Right renal cortex interstitium (tissue), 3 donors: Measurements from ENCODE around the gene WDCP. TPM values are rescaled to one million over a fixed set of nuclear protein-coding genes. Genes with fewer than 3 reads are reported as not detected.
"Not testable (repeated sequence)": the region's sequence is repeated elsewhere in the genome, so short reads cannot be mapped to it uniquely, and the experiment has no call there.

Experiments
- DNase-seq, 3 donors: peaks; one replicate each; pipeline ENCODE4 v3.0.0-alpha.2; 2013; ENCODE audit warnings: low read depth in 3 of 3, low spot score in 2 of 3
- polyA plus RNA-seq, 3 donors: library from polyadenylated mRNA; unstranded; fragments of 120-200 nt; gene quantifications; one replicate each; pipeline ENCODE4 v1.2.1, GENCODE V29; 2013; ENCODE audit not compliant: insufficient read length in 3 of 3

WDCP gene
- polyA plus RNA-seq, 3 donors = 15.1 to 16.7 (median 15.9) TPM

GRCh38 chr2:24065341-24065740, 18.1 kb upstream of the WDCP start:
- no peak for DNase-seq

- DNase-seq = no peak
Measured at GRCh38 chr2:24058564-24059271, 11.5 kb upstream of the WDCP start.

- no peak for DNase-seq
Measured at GRCh38 chr2:24055750-24056149, 8.6 kb upstream of the WDCP start.

GRCh38 chr2:24054366-24055010, 7.3 kb upstream of the WDCP start:
- DNase-seq = no peak

- DNase-seq = no peak
Measured at GRCh38 chr2:24052951-24053350, 5.8 kb upstream of the WDCP start.

GRCh38 chr2:24051833-24052232, 4.6 kb upstream of the WDCP start:
- no peak for DNase-seq

GRCh38 chr2:24050041-24050979, 3.1 kb upstream of the WDCP start:
- DNase-seq = peak in 1 of 3 donors; percentile 15

- peak in 1 of 3 donors; percentile 29 for DNase-seq
Measured at GRCh38 chr2:24049485-24050021, 2.4 kb upstream of the WDCP start, which contains the start of gene FKBP1B. FKBP1B (plus strand) TSS chr2:24049741; CDS start chr2:24049850, 109 bp downstream.

GRCh38 chr2:24048769-24049484, 1.7 kb upstream of the WDCP start:
- no peak for DNase-seq

GRCh38 chr2:24047703-24048033, 477 bp upstream of the WDCP start:
- DNase-seq = no peak

- no peak for DNase-seq
Measured at GRCh38 chr2:24046599-24046929, 627 bp downstream of the WDCP start.

- no peak for DNase-seq
Measured at GRCh38 chr2:24045511-24046508, 1.4 kb downstream of the WDCP start.

GRCh38 chr2:24043133-24043532, 4.1 kb downstream of the WDCP start:
- DNase-seq = not testable (repeated sequence)

- no peak for DNase-seq
Measured at GRCh38 chr2:24040511-24040910, 6.7 kb downstream of the WDCP start.

- DNase-seq = no peak
Measured at GRCh38 chr2:24038786-24039499, 8.2 kb downstream of the WDCP start.

- no peak for DNase-seq
Measured at GRCh38 chr2:24026233-24026632, 21.0 kb downstream of the WDCP start.

- DNase-seq = no peak
Measured at GRCh38 chr2:24024996-24025663, 22.1 kb downstream of the WDCP start.

- no peak for DNase-seq
Measured at GRCh38 chr2:24024018-24024417, 23.2 kb downstream of the WDCP start.
